ENCODE data around the gene SUPT3H.
A peak's percentile ranks its signal among the peaks of the same experiment; 100 is the strongest.
"Not testable (repeated sequence)": the region's sequence is repeated elsewhere in the genome, so short reads cannot be mapped to it uniquely, and the experiment has no call there.

Gene SUPT3H

GRCh38 chr6:44943541-44943940 lies 434.2 kb downstream of the SUPT3H start:
- DNase-seq (ENCODE audit: low read depth) = no peak

DNA sequence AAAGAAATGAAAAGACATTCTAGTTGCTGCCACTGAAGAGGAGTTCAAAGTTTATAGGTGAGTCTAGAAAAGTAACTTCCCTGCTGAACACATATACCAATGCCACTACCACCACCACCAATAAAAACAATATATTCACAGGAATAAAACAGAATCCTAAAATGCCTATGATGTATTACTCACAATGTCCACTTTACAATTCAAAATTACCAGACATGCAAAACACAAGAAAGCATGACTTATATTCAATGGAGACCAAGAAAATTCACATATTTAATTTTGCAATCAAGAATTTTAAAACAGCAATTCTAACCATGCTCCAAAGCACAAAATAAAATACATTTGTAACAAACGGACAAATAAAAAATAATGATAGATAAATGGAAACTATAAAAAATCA lies 434.9 kb downstream of the SUPT3H start:
- no peak for DNase-seq (ENCODE audit: low read depth)

GRCh38 chr6:44942201-44942600 lies 435.5 kb downstream of the SUPT3H start:
- DNase-seq (ENCODE audit: low read depth) = no peak

DNA sequence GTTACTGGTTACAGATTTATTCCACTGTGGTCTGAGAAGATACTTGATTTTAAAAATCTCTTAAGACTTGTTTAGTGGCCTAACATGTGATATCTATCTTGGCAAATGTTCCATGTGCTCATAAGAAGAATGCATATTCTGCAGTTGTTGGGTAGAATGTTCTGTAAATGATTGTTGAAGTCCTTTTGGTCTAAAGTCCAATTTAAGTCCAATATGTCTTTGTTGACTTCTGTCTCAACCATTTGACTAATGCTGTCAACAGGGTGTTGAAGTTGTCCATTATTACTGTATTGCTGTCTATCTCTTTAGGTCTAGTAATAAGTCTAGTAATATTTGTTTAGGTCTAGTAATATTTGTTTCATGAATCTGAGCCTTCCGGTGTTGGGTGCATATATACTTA lies 437.4 kb downstream of the SUPT3H start:
- DNase-seq (ENCODE audit: low read depth) = no peak

DNA sequence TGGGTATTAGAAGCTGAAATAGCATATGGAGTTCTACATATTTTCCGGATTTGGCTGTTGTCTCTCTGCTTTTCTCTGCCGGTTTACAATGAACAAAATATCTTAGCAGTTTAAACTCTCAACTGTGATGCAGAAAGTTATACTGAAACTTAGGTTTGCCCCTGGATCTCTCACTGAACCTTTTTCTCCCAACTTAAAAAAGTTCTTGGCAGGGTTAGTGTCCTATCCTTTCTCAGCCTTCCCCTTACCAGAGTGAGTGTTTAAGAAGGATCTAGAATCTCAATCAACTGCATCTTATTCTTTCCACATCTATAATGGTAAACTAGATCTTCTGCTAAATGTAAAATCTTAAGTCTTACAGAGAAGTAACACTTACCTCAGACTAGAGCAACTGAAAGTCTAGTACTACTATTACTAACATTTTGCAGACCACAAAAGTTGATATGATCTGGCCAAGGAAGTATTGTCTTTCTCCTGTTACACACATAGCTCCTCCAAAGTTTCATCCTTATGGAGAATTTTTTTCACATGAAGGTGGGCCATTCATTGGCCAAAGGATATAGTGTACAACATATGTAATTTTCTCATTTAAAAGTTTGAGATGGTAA lies 441.9 kb downstream of the SUPT3H start:
- DNase-seq (ENCODE audit: low read depth) = no peak

DNA sequence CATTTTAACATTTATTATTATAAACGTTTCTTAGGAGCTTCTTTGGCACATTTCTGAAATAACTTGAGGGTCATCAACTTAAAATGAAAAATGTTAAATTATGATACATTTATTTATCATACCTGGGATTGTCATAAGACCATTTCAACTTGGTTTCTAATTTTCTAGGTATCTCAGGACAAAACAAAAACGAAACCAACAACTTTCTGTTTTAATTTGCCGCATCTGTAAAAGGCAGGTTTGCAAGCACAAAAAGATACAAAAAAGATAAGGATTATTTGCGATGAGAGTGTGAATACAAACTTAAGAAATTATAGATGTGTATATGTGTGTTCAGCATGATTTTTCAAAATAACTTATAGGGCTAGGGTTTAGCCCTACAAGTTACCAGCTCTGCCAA lies 444.6 kb downstream of the SUPT3H start:
- no peak for DNase-seq (ENCODE audit: low read depth)

DNA sequence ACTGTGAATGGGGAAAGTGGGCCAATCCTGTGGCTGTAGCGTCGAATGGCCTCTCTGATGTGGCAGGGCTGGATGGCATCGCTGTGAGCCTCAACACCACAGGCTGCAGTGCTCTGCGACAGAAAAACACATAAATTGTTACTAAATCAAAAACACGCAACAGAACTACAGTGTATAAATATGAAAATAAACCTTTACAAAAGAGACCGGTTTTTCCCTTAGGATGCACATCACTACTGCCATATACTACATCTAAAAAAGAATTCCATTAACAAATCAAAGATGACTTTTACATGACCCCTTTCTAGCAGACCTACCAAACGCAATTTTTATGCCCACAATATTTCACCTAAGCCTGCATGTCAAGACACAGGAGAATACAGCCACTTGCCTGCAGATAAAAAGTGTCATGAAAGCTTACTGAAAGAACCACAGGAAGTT lies 445.1 kb downstream of the SUPT3H start:
- DNase-seq (ENCODE audit: low read depth) = peak; percentile 2

DNA sequence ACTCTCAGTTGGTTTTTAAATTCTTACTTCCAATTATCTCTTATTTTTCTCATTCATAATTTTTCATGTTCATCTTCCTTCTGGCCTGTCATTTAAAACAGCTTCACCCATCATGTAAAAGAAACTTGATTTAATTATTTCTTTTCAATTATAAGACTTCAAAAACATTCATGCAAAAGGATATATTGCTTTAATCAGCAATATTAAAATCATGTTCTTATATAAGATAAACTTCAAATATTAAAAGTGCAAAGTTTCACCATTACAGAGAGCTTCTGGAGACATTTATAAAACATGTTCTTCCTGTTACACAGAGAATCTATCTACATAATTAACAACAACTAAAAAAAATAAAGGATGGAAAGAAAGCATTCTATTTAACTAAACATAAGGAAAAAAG lies 446.3 kb downstream of the SUPT3H start:
- DNase-seq (ENCODE audit: low read depth) = no peak

GRCh38 chr6:44926556-44926955 lies 451.2 kb downstream of the SUPT3H start:
- no peak for DNase-seq (ENCODE audit: low read depth)

- DNase-seq (ENCODE audit: low read depth) = peak; percentile 3
These were observed 452.5 kb downstream of the SUPT3H start for GRCh38 chr6:44925100-44925739.

DNA sequence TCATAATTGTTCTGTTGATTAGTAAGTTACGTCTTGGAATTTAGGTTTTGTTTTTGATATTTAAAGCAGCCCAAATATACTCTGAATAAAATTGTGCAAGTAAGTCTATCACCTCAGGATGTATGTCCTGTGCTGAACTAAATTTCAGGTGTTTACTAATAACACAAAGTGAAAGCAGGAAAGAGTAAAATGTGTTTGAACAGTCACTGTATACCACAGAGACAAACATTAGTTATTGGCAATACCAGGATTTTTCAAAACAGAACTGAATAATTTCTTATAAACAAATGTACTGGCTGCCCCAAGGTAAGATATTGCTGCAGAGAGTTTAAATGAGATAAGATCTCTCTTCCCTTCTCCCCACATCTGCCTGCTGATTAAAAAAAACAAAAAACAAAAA lies 454.3 kb downstream of the SUPT3H start:
- no peak for DNase-seq (ENCODE audit: low read depth)

GRCh38 chr6:44921798-44922197 lies 455.9 kb downstream of the SUPT3H start:
- DNase-seq (ENCODE audit: low read depth) = no peak

- no peak for DNase-seq (ENCODE audit: low read depth)
These were observed 456.7 kb downstream of the SUPT3H start for GRCh38 chr6:44920952-44921491.

GRCh38 chr6:44918671-44919296 lies 458.9 kb downstream of the SUPT3H start:
- no peak for DNase-seq (ENCODE audit: low read depth)

DNA sequence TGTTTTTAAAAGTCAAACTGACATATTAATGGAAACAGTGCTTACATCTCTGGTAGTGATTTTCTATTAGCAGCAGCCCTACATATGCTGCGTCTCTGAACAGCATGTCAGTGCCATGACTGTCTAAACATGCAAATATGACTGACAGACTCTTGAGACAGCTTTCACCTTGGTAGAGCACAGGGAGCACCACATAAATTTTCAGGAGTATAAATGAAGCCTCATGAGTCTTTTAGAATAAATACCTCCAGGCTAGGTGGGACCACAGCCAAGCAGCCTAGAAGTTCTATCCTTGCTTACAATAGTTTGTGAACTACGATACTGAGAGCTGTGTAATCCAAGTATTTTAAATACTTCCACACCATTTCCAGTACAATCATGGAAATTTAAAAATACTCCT lies 460.3 kb downstream of the SUPT3H start:
- DNase-seq (ENCODE audit: low read depth) = no peak

DNA sequence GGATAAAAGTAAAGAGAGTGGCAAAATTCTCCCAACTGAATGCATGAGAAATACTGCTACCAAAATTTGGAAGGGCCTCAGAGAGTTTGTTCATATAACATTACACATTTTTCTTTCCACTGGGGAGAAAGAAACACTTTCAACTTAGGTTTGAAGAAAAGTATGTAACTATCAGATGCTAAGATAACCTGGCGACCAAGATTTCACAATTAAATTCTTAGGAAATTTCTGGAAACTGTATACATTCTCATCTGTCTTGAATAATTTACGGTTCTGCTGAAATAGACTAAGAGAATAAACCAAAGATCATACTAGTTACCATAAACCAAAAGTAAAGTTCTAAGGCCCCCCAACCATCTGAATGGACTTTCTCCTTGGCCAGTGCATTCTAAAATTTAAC lies 462.6 kb downstream of the SUPT3H start:
- DNase-seq (ENCODE audit: low read depth) = no peak

DNA sequence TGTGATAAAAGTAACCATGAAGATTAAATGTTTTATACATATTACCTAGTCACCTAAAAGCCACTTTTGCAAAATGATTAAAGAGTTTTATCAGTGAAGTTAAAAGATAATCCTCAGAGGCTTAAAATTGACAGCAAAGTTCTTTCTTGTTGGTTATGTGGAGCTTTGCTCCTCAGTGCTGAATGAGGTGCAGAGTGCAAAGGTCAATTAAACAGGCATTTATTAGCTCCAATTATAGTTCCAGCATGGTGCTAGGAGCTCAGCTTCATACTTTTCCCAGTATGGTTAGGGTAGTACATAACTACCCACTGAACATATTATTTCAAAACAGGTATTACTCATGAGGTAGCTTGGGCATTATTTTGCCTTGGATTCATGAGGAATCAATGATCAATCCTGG lies 463.6 kb downstream of the SUPT3H start:
- no peak for DNase-seq (ENCODE audit: low read depth)

- no peak for DNase-seq (ENCODE audit: low read depth)
These were observed 471.0 kb downstream of the SUPT3H start for GRCh38 chr6:44906761-44907160.

GRCh38 chr6:44900358-44900757 lies 477.4 kb downstream of the SUPT3H start:
- DNase-seq (ENCODE audit: low read depth) = not testable (repeated sequence)

GRCh38 chr6:44898296-44898930 lies 479.3 kb downstream of the SUPT3H start:
- DNase-seq (ENCODE audit: low read depth) = no peak

- no peak for DNase-seq (ENCODE audit: low read depth)
These were observed 480.4 kb downstream of the SUPT3H start for GRCh38 chr6:44897316-44897715.

GRCh38 chr6:44896701-44897100 lies 481.0 kb downstream of the SUPT3H start:
- DNase-seq (ENCODE audit: low read depth) = no peak

- no peak for DNase-seq (ENCODE audit: low read depth)
These were observed 485.2 kb downstream of the SUPT3H start for GRCh38 chr6:44892579-44892978.
